ENCODE measurements around the gene NOM1. TPM values are rescaled to one million over a fixed set of nuclear protein-coding genes. Genes with fewer than 3 reads are reported as not detected.

The NOM1 gene
- total RNA-seq, 1 donor: 11.6 TPM

DNA sequence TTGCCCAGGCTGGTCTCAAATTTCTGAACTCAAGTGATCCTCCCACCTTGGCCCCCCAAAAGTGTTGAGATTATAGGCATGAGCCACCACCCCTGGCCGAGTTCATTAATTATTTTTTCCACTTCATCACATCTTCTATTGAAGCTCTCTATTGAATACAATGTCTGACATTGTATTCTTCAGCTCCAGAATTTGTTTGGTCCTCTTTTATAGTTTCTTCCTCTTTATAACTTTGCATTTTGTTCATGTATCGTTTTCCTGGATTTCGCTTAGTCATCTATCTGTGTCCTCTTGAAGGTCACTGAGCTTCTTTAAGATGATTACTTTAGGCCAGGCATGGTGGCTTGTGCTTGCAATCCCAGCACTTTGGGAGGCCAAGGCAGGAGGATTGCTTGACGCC is 30.2 kb downstream of the NOM1 start:
- DNase-seq (ENCODE audit: low read depth in 2 of 3, low spot score in 2 of 3): no peak

DNA sequence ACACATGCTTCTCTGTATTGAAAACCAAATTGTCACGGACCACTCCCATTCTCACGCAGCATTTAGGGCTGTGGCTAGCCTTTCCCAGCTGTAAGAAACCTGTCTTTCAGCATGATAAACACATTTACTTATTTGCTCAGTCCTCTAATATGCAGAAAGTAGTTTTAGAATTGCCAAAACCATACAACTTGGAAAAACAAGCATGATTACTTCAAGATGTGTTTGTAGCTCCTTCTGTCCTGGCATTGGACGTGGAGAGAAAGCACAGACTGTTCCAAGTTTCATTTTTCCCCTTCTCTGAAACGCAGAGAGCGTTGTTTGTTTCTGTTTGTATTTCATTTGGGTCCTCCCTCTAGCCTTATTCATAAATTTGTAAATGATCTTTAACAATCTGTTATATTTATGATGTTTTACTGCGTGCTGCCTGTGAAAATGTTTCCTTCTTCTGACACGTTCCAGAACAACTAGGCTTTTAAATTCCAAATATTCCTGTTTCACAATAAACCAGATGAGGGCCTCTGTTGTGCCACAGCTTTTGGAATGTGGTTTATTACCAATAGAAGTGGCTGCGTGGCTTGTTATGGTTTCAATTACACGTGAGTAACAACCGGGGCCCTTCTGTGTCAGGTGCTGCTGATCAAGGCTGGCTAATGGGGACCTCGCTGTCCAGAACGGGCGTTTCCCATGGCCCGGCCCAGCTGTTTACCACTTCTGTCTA is 34.8 kb downstream of the NOM1 start:
- no peak for DNase-seq (ENCODE audit: low read depth in 2 of 3, low spot score in 2 of 3)

DNA sequence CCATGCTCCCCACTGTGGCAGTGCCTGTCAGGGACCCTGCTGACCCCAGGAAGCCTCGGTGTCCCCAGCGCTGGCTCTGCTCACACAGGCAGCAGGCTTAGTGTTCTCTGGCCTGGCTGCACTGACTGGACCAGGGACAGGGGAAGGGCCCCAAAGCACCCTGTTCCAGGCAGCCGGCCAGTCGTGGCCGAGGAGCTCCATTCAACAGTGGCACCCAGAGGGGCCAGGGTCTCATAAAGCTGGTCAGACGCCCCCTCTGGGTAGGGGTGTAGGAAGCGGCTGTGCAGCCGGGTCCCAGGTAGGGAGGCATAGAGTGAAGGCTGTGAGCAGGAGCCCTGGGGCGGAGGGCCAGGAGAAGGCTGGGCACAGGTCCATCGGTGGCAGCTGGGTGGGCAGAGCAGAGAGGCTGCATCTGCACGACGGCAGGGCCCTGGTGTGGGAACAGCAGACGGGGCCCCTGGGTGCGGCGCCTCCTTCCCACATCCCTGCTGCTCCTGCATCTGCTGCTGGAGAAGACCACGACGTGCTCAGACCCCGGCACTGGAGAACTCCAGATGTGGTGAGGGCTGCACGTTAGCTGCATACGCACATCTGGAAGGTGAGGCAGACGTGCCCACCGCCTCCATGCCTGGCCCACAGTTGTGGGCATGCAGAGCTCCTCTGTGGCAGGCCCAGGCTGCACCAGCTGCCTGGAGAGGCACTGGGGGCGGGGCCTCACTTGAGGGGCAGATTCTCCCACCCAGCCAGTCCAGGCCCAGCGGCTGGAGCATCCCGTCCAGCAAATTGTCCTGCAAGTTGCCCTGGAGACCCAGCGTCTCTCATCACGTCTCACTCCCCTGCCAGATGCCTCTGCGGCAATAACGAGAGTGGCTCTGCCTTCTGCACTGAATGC is 35.8 kb downstream of the NOM1 start:
- no peak for DNase-seq (ENCODE audit: low read depth in 2 of 3, low spot score in 2 of 3)

DNA sequence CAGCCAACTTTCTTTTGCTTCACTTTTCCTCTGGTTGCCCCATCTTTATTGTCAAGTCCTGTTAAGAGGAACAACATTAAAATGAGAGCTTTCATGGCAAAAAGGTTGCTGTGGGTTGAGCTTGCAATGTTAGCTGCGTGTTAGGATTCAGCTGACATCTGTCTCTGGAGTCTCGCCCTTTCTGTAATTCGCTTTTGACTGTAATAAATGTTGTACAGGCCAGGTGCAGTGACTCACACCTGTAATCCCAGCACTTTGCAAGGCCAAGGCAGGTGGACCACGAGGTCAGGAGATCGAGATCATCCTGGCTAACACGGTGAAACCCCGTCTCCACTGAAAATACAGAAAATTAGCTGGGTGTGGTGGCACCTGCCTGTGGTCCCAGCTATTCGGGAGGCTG is 36.9 kb downstream of the NOM1 start:
- no peak for DNase-seq (ENCODE audit: low read depth in 2 of 3, low spot score in 2 of 3)

DNA sequence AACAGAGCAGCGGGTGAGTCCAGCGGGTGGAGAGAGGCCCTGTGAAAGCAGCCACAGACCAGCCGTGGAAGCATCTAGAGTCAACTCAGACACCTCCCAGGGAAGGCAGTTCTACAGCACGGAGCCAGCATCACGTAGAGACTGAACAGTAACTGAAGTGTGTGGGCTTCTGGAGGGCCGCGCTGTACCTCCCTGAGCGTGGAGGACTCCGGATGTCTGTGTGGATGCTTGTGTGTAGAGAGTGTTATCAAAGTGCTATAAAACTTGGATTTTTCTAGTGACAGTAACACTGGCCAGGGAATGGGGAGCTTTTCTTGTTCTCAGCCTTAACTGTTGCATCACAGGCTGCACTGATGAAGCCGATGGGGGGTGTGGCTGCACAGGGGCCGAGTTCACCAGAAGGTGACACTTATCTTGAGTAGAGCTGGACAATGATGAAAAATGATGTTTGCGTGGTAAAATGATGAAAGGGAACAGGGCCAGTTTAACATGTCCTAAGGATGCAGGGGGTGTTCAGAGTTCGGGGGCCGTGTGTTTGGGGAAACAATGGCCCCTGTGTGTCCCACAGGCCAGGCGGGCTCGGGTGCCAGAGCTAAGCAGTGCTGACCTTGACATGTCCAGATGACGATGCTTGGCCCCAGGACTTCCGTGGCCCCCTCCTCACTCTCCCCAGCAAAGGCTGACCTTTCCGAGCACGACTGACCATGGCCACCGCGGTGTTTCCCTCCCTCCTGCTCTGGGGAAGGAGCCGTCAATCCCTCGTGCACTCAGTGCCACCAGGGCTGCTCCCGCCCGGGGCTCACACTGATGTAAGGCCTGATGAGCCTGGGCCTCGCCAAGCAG is 39.1 kb downstream of the NOM1 start:
- DNase-seq (ENCODE audit: low read depth in 2 of 3, low spot score in 2 of 3): no peak

DNA sequence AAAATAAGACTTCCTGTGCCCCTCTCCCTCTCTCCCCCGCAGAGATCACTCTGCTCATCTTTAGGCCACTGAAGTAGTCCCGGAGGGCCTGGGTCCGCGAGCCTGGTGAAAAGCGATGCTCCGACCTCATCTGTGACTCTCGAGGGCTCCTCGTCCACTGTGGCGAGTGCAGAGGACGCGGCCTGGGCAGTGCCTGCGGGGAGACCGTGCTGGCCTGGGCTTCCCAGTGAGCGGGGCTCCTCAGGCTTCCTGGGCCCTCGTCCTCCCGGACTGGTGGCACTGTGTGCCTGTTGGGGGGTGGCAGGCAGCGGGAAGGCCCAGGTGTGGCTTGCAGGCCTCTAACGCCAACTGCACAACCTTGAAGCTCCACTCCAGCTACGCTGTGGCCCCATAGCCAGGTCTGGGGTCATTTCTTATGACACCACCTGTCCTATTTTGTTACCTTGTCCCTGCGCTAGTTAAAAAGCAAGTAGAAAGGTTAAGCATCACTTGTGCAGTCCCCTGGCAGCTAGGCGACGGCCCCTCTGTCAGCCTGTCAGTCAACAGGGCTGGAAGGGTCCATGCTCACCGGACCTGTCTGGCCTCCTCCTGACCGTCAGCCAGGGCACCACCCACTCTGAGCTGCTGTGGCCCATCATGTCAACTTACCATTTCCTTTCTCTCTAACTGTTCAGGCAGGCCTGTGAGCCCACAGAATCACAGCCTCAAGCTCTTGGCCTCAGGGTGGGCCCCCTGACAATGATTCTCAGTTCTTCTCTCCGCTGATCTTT is 40.4 kb downstream of the NOM1 start:
- no peak for DNase-seq (ENCODE audit: low read depth in 2 of 3, low spot score in 2 of 3)

DNA sequence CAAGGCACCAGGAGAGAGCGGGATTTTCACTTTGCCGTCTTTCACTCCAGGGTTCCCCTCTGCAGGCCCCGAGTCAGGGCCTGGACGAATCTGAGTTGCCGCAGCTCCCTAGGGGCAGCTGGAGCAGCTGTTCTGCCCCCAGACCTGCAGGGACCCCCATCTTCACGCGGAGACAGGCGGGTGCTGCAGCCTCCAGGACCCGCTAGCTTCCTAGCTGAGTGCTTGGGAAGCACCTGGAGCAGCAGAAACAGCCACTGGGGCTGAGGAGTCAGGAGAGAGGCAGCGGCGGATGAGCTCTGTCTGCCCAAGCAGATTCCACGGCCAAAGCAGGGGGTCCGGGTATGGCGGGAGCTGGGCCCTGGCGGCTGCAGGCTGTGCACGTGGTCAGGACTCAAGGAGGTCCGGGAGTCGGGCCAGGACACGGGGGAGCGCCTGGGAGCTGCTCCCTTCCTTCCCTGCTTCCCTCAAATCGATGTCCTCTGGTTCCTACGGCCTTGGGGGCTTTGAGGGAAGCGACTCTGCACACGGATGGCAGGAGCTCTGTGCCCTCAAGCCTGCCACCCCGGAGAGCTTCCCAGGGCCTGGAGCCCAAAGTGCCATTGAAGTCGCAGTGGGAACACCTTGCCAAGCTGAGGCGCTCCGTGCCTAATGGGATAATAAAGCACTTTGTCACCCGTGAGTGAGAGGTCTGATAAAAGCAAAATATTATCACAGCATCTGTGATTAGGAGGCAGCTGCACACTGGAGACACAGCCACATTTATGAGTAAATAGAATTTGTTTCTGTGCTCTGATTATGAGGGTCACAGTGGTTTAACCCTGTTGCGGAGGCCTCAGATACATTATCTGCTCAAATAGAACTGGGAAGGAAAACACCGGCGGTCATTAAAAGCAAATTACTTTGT is 43.8 kb downstream of the NOM1 start:
- no peak for DNase-seq (ENCODE audit: low read depth in 2 of 3, low spot score in 2 of 3)

DNA sequence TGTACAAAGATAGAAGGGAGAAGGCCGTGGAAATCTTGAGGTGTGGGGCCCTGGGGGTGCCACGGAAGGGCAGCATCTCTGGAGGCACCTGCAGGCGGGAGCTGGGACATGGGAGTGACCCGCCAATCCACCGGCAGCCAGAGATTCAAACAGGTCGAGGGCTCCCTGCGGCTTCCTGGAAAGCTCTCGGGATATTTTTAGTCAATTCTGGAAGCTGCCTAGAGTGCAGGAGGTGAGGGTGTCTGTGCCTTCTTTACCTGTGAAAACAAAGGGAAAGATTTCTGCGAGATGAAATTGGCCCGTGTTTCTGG is 44.4 kb downstream of the NOM1 start:
- DNase-seq (ENCODE audit: low read depth in 2 of 3, low spot score in 2 of 3): no peak

DNA sequence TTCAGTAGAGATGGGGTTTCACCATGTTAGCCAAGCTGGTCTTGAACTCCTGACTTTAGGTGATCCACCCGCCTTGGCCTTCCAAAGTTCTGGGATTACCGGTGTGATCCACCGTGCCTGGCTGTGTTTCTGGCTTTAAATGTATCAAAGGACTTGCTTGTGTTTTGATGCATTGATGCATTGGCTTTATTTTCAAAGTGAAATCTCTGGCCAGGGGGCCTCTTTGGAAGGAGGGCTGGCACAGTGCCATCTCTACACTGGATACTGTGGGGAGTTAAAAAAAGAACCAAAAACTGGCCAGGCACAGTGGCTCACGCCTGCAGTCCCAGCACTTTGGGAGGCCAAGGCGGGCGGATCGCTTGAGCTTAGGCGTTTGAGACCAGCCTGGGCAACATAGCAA is 44.9 kb downstream of the NOM1 start:
- DNase-seq (ENCODE audit: low read depth in 2 of 3, low spot score in 2 of 3): no peak

DNA sequence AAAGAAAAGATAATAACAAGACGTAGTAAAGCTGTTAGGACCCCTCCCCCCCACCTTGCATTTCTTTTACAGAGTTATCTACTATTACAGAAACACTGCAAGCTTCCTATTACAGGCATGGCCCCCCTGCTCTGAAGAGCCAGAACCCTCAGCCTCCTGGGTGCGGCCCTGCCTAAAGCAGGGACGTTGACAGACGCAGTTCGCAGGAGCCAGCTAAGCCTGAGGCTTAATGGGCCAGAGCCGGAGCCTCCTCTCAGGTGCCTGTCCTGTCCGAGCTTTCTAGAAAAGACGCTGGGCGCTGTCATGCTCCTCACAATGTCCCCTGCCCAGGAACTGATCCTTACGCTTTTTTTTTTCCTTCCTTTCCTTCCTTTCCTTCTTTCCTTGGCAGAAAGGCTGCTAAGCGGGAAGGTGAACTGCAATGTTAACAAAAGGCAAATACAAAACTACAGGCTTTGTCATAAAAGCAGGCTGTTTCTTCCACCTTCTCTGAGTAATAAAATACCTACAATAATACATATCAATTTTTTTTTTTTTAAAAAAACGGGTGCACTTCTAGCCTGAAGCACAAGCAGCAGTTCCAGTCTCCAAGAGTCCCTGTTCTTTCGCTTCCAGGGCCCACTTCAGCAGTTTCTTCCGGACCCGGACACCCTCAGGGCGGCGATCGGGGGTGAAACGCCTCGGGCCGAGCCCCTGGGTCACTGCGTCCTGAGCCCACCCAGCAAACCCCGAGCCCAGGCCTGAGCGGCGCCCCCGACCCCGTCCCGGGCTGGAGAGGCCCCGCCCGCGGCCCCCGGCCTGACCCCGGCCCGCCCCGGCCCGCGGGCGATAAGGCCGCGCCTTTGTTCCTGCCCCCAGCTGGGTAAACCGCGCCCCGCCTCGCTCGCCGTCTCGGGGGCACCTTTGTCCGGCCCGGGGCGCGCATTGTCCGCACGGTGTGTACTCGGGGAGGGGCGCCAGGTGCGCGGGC is 49.8 kb downstream of the NOM1 start:
- no peak for DNase-seq (ENCODE audit: low read depth in 2 of 3, low spot score in 2 of 3)

DNA sequence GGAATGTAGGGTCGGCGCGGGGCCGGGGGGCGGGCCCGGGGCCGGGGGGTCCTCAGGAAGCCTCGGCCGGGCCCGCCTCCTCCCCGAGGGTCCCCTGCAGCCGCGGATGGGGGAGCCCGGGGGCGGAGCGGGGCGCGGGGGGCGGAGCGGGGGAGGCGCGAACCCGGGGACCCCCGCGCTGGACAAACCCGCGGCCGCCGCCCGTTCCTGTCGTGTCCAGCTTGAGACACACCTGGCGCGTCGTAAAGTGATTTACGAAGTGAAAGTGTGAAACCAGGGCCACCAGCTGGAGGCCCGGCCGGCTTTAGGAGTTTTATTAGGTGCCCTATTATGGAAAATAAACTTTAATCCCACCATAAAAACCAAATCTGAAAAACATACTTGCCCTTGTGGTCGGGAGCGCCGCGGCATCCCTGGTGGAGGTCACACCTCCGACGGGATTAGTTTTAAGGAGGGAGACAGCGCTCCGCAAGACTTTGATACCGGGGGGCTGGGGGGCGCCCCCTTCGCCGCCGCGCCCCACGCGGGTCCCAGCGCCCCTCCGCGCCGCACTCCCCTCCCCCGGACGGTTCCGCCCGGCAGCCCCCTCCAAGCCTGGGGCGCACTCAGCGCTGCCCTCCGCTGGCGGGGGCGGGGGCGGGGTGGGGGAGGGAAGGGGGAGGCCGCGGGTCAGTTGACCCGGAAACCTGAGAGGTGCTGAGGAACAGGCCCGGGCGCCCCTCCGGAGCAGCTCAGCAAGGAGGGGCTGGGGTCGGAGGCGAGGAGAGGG is 50.6 kb downstream of the NOM1 start:
- no peak for DNase-seq (ENCODE audit: low read depth in 2 of 3, low spot score in 2 of 3)

DNA sequence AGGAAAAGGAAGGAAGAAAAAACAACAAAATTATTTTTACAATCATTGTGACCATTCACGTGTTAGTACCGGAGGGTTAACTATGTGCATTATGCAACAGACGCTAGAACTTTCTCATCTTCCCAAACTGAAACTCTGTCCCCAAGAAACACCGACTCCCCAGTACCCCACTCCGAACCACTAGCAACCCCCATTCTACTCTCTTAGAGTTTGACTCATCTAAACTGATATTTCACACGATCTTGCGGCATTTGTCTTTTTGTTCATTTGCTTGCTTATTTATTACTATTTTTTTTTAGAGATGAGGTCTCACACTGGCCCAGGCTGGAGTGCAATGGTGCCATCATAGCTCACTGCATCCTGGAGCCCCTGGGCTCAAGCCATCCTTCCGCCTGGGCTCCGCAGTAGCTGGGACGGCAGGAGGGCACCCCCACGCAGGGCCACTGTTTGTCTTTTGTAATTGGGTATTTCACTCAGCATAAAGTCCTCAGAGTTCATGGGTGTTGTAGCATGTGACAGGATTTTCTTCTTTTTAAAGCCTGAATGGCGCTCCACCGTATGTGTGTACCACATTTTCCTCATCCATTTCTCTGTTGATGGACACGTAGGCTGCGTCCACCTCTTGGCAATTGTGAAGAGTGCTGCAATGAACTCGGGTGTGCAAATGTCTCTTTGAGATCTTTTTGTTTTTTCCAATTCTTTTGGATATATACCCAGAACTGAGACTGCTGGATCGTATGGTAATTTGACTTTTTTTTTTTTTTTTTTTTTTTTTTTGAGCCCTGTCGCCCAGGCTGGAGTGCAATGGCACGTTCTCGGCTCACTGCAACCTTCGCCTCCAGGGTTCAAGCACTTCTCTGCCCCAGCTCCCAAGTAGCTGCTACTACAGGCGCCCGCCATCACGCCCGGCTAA is 51.5 kb downstream of the NOM1 start:
- DNase-seq (ENCODE audit: low read depth in 2 of 3, low spot score in 2 of 3): no peak

DNA sequence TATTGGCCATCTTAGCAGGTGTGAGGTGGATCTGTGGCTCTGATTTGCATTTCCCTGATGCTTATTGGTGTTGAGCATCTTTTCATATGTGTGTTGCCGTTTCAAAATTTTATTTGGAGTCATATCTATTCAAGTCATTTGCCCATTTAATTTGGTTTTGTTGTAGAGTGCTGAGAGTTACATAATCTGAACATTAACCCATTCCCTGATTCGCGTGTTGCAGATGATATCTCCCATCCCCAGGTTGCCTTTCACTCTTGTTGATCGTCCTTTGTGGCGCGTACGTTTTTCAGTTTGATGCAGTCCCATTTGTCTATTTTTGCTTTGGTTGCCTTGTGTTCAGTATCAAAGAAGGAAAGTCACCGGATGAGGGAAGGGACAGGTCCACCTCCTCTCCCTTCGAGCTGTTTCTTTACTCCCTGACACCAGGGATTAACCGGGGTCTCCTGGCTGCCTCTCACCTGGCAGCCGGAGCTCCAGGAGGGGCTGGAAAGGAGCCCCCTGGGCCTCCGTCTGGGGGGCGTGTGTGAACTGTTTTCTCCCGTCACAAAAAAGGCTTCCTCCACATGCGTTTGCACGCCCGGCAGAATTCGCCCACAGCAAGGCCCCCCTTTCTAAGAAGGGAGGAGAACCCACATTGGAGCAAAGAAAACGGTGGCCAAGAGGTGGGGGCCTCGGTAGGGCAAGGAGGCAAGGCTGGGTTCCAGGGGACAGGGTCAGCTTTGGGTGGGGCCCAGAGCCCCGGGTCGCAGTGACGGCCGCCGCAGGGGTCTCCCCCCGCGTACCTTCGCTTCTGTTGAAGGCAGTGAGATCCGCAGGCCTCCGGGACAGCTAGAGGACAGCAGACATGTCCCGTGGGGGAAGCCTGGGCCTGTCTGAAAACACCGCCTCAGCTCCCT is 52.7 kb downstream of the NOM1 start:
- no peak for DNase-seq (ENCODE audit: low read depth in 2 of 3, low spot score in 2 of 3)

DNA sequence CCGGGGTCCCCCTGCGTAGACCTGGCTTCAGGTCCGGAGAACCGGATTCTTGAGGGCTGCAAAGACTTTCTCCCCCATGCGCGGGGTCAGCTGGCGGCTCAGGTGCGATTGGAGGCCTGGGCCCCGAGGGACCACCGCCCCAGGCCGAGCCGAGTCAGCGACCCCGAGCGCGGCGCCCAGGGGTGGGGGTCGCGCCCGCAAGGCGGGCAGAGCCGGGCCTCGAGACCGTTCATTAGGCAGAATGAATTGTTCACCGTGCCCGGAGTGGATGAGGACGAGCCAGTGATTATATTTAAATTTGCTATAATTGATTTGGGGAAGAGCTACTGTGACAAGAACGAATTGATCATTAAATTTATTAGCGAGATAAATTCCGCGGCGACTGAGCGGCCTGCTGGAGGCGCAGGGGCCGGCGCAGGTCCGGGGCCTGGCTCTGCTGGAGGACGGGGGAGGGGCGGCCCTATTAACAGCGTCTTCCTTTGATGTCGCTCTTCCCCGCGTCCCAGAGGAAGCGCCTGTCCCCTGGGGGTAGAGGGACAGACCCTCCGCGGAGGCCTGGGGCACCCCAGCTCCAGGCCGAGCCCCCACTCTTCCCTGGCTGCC is 53.4 kb downstream of the NOM1 start:
- DNase-seq (ENCODE audit: low read depth in 2 of 3, low spot score in 2 of 3): no peak

DNA sequence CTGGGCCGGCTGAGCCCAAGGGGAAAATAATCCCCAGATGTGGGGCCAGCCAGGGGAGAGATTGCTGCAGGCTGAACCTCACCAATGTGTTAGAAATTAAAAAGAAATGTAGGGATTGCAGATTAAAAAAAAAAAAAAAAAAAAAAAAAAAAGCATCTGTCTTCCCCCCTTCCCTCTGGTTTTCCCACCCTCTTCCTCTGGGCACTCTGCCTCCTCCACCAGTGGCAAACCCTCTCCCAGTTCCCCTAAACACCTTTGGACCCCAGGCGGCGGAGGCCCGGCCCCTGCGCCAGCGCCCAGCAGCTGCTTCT is 53.9 kb downstream of the NOM1 start:
- no peak for DNase-seq (ENCODE audit: low read depth in 2 of 3, low spot score in 2 of 3)
